Measurements from ENCODE around the gene DCP2.

DNA sequence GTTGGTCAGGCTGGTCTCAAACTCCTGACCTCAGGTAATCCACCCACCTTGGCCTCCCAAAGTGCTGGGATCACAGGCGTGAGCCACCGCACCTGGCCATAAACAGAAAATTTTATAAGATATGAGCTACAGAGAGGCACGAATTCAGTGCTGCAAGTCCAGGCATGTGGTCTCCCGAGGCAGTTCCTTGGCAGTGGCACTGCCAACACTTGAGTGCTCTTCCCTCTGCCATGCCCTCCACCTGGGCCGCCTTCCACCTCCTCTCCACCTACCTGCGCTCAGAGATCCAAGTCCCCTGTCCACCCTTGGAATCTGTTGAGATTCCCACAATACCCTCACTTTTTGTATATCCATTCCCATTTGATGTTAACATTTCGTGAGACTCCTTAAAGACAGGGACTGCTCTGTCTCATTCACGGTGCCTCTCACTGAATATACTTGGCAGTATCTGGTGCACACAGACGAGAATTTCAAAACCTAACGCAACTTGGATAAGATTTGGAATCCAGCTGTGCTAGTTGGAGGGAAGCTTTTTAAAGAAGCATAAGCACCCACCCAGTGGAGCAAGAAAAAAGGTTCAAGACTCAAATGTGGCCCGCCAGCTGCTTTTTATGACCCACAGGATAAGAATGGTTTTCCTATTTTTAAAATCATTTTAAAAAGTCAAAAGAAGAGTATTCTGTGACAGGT, 68.3 kb downstream of the DCP2 start:
- TF ChIP-seq POLR2A (IDR thresholded peaks at IDR 0.05; ENCODE audit: low read depth, low read length) (no peak), TAF1 (IDR thresholded peaks at IDR 0.05; ENCODE audit: borderline replicate concordance, low read depth, low read length) (no peak), POLR2AphosphoS5 (IDR thresholded peaks at IDR 0.05; ENCODE audit: low read depth, low read length) (no peak)

Data from GM12892 (cell line).